NCI-H146 treated with DMSO at 0.1 percent for 48 hours (cell line): ENCODE measurements around the gene CLDN5.

ENCODE experiments used
- DNase-seq: peaks from one replicate; lab custom pipeline; 2025; ENCODE audit not compliant: unreplicated experiment; lab: John Stamatoyannopoulos, UW

CLDN5 gene

GRCh38 chr22:19483481-19484244 is 40.5 kb downstream of the CLDN5 start:
- DNase-seq, result no peak

- no peak for DNase-seq
Observed at GRCh38 chr22:19482297-19482696, 41.9 kb downstream of the CLDN5 start.

DNA sequence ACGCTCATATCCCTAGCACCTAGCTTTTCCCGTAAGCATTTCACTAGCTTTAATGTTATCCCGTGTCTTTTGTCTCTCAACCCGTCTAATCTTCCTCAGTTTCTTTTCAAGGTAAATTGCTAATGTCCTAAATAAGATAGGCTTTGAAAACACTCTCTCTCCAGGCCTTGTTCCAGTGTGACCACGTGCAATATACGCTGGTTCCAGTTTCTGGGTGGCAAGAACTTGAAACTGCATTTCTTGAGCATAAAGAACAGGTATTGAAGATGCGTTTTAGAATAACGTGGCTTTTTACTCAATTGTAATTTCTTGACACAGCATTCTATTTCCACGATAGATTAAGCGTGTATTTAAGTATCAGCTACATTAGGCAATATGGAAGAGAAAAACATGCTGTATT is 43.4 kb downstream of the CLDN5 start:
- DNase-seq, result no peak

GRCh38 chr22:19480173-19480568 is 44.0 kb downstream of the CLDN5 start:
- DNase-seq, result no peak

DNA sequence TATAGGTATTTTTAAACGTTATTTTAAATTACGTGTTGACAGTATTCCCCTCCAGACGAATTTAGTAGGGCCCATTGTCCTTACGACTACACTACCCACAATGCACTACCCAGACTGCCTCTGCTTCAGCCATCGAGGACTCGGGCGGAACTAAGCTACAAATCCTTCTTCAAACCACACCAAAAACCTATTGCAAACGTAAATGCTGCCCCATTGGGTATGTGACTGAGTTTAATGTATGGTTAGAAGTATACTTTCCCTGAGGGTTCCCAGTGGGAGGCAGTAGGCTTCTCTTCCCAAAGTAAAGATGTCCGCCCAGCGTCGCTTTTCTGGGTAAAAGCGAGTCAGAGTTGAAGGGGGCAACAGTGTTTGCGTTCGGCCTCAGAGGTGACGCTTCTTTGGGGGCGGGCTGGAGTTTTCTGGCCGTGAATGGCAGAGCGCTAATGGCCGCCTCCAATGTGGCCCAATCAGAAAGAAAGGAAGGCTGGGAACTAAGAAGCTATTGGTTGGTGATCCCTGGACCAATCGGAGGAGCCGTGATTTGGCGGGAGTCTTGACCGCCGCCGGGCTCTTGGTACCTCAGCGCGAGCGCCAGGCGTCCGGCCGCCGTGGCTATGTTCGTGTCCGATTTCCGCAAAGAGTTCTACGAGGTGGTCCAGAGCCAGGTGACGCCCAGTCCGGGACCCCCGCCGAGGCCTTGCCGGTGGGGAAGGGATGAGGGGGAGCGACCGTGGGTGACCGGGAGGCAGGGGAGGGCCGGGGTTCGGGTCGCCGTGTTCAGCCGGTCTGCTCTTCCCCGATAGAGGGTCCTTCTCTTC is 44.6 kb downstream of the CLDN5 start, which contains the start of gene CDC45:
Gene CDC45, plus strand, starts transcription at position 566 of the 818 bp plus-strand sequence. Its CDS starts 49 bp downstream, at position 615.
- DNase-seq, result peak; percentile 97

DNA sequence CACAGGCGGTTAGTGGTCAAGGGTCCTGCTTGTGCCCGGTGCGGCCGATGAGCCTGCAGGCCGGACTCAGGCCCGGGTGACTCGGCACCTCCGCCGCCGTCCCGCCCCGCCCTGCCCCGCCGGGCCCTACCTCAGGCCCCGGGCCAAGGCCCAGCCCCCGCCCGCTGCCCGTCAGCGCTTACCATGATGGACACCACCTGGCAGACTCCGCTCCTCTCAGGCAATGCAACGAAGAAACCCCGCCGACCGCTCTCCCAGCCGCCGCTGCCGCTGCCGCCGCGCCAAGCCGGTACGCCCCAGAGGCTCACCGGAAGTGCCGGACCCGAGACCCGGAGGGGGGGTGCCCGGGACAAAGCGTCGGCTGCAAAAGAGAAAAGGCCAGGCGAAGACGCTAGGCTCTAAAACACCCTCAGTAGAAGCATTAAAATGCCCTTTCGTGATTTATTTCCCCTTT is 45.3 kb downstream of the CLDN5 start, which contains the start of gene UFD1:
Gene UFD1, minus strand, starts transcription at position 293 of the 454 bp plus-strand sequence. Its CDS starts 108 bp downstream, at position 185.
- peak; percentile 78 for DNase-seq

DNA sequence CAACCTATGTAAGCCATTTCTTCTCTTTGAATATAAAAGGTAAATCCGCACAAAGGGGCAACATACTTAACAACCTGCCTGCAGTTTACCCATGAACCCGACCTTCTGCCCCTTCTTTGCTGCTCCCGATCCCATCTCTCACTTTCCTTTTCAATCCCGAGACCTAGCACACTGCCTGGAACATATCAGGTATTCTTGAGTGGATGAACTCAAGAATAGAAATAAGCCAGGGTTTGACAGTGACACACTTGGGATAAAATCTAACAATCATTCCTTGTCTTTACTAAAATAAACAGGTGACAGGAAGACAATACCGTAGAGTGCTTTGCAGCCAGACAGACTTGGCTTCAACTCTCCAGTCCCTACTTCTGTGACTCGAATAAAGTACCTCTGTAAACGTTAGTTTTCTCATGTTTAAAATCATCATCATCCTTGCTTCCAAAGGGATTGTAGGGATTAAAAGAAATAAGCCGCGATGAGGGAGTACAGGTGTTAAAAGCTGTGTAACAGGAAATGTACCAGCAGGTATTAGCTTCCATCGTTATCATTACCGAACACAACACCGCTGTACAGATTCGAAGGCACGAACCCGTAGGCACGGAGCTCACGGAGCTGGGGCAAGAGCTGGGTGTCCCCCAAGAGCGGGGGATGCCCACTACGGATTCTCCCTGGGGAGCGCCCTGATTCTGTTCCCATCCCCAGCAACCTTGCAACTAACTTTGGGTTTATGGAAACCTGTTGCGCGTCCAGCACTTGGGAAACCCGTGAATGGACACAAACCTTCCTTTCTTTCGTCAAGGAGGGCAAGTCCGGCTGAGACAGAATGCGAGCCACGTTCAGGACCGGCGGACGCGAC is 45.9 kb downstream of the CLDN5 start:
- DNase-seq, result no peak

GRCh38 chr22:19477321-19478044 is 46.7 kb downstream of the CLDN5 start:
- DNase-seq, result no peak

DNA sequence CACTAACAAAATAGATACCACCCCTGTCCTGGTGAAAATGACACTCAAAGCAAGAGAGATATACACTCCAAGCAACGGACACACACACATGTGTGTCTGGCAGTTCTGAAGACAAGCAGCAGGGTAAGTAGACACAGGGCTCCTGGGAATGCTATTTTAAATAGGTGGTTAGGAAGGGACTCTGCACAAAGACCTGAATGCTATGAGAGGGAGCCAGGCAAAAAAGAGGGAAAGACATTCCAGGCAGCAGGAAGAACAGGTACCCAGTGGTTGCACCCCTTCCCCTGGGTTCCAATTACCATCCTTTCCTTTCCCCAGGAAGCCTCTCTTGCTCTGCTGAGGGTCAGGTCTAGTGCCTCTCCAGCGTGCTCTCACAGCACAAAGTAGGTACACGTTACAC is 48.2 kb downstream of the CLDN5 start:
- DNase-seq, result no peak

GRCh38 chr22:19473578-19473977 is 50.6 kb downstream of the CLDN5 start:
- DNase-seq, result no peak
